MM.1S (cell line): Measurements from ENCODE around the gene SORCS2.

Experiments
- DNase-seq: peaks from one replicate; pipeline ENCODE4 v3.0.0-alpha.2; 2015
- H2AFZ ChIP-seq: fragments of 300-600 bp; sonication (generic); 2 replicates; pipeline ENCODE4 v1.6.0; 2016; ENCODE audit warnings: antibody characterized with exemption, low read length
- H3F3A ChIP-seq: fragments of 300-600 bp; sonication (generic); 2 replicates; pipeline ENCODE4 v1.6.1; 2016; ENCODE audit warnings: mild to moderate bottlenecking, antibody characterized with exemption, low read length, moderate library complexity, mixed read lengths; ENCODE audit not compliant: insufficient read depth
- H3K27ac ChIP-seq: fragments of 300-600 bp; sonication (generic); 2 replicates; pipeline ENCODE4 v1.5.1; 2016; ENCODE audit warnings: mild to moderate bottlenecking, low read length
- H3K27me3 ChIP-seq: fragments of 300-600 bp; sonication (generic); replicated peaks from 2 replicates; pipeline ENCODE4 v1.6.0; 2016; ENCODE audit warnings: low read length; ENCODE audit not compliant: insufficient read depth
- H3K36me3 ChIP-seq: fragments of 300-600 bp; sonication (generic); replicated peaks from 2 replicates; pipeline ENCODE4 v1.6.1; 2016; ENCODE audit warnings: mild to moderate bottlenecking, low read length, mixed read lengths; ENCODE audit not compliant: insufficient read depth
- H3K4me1 ChIP-seq: fragments of 300-600 bp; sonication (generic); 2 replicates; pipeline ENCODE4 v1.6.1; 2016; ENCODE audit warnings: low read length, mixed read lengths
- H3K4me2 ChIP-seq: fragments of 300-600 bp; sonication (generic); 2 replicates; pipeline ENCODE4 v1.6.0; 2016; ENCODE audit warnings: low read depth, low read length
- H3K4me3 ChIP-seq: fragments of 300-600 bp; sonication (generic); 2 replicates; pipeline ENCODE4 v1.5.1; 2016; ENCODE audit warnings: low read length, mixed read lengths
- H3K79me2 ChIP-seq: fragments of 300-600 bp; sonication (generic); 2 replicates; pipeline ENCODE4 v1.6.1; 2016; ENCODE audit warnings: mixed run types, low read length, mixed read lengths
- H3K9ac ChIP-seq: fragments of 300-600 bp; sonication (generic); 2 replicates; pipeline ENCODE4 v1.6.1; 2016; ENCODE audit warnings: low read length, mixed read lengths
- H3K9me2 ChIP-seq: fragments of 300-600 bp; sonication (generic); replicated peaks from 2 replicates; pipeline ENCODE4 v1.6.1; 2016; ENCODE audit warnings: mild to moderate bottlenecking, low read length, mixed read lengths; ENCODE audit not compliant: insufficient read depth
- H3K9me3 ChIP-seq: fragments of 300-600 bp; sonication (generic); replicated peaks from 2 replicates; pipeline ENCODE4 v1.6.1; 2016; ENCODE audit warnings: mild to moderate bottlenecking, low read length, mixed read lengths; ENCODE audit not compliant: insufficient read depth
- H4K20me1 ChIP-seq: fragments of 300-600 bp; sonication (generic); 2 replicates; pipeline ENCODE4 v1.6.1; 2016; ENCODE audit warnings: mild to moderate bottlenecking, low read length, moderate library complexity, mixed read lengths; ENCODE audit not compliant: insufficient read depth
- EZH2 ChIP-seq: fragments of 300-600 bp; sonication (generic); optimal IDR thresholded peaks from 2 replicates; pipeline ENCODE3; 2017; ENCODE audit warnings: low read depth, mild to moderate bottlenecking, antibody characterized with exemption, low read length, mixed read lengths
- EZH2phosphoT487 ChIP-seq: fragments of 300-600 bp; sonication (generic); IDR thresholded peaks from 2 replicates; pipeline ENCODE4 v1.6.1; 2018; ENCODE audit warnings: antibody characterized with exemption, low read length
- TF ChIP-seq, protein P1 (sequence below): fragments of 300-600 bp; sonication (generic); IDR thresholded peaks from 2 replicates; pipeline ENCODE4 v1.5.1; 2016; ENCODE audit warnings: antibody characterized with exemption, low read length, mixed read lengths

SORCS2 gene

DNA sequence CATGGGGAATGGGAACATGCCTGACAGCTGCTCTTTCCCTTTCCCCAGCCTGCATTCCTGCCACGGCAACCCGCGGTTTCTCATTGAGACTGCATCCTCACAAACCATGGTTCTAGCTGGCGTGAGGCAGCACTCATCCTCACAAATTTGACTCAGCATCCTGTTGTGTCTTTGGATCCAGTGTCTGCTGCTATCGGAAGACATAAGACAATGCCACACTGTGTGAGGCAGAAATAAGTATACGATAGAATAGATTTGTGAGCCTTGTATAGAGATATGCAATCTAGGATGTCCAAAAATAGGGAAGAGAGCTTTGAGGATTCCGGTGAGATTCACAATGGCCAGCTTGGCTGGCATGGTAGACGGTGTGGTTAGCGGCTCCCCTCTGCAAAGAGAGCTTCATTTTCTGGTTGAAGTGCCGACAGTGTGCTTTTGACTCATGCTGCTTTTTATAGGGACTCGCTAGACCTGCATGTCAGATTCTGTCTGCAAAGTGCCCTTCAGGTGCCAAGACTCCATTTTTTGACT, 403.7 kb downstream of the SORCS2 start:
- H3F3A ChIP-seq, result no peaks in the 10 kb centered on the region
- no peaks in the 10 kb centered on the region for H3K9me2 ChIP-seq
- H2AFZ ChIP-seq, result no peak overlapping the region
- no peak for DNase-seq
- H3K4me2 ChIP-seq, result no peak overlapping the region
- no peak overlapping the region for H3K27ac ChIP-seq
- H3K9me3 ChIP-seq, result no peaks in the 10 kb centered on the region
- H3K27me3 ChIP-seq, result peaks cover 89% of the 10 kb centered on the region
- no peaks in the 10 kb centered on the region for H4K20me1 ChIP-seq
- no peak overlapping the region for H3K9ac ChIP-seq
- H3K4me1 ChIP-seq, result no peaks in the 10 kb centered on the region
- no peak overlapping the region for H3K4me3 ChIP-seq
- no peaks in the 10 kb centered on the region for H3K36me3 ChIP-seq
- H3K79me2 ChIP-seq, result no peaks in the 10 kb centered on the region
- TF ChIP-seq EZH2 (no peak), EZH2phosphoT487 (no peak)
- TF ChIP-seq, protein P1, sequence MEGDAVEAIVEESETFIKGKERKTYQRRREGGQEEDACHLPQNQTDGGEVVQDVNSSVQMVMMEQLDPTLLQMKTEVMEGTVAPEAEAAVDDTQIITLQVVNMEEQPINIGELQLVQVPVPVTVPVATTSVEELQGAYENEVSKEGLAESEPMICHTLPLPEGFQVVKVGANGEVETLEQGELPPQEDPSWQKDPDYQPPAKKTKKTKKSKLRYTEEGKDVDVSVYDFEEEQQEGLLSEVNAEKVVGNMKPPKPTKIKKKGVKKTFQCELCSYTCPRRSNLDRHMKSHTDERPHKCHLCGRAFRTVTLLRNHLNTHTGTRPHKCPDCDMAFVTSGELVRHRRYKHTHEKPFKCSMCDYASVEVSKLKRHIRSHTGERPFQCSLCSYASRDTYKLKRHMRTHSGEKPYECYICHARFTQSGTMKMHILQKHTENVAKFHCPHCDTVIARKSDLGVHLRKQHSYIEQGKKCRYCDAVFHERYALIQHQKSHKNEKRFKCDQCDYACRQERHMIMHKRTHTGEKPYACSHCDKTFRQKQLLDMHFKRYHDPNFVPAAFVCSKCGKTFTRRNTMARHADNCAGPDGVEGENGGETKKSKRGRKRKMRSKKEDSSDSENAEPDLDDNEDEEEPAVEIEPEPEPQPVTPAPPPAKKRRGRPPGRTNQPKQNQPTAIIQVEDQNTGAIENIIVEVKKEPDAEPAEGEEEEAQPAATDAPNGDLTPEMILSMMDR, result no peak

DNA sequence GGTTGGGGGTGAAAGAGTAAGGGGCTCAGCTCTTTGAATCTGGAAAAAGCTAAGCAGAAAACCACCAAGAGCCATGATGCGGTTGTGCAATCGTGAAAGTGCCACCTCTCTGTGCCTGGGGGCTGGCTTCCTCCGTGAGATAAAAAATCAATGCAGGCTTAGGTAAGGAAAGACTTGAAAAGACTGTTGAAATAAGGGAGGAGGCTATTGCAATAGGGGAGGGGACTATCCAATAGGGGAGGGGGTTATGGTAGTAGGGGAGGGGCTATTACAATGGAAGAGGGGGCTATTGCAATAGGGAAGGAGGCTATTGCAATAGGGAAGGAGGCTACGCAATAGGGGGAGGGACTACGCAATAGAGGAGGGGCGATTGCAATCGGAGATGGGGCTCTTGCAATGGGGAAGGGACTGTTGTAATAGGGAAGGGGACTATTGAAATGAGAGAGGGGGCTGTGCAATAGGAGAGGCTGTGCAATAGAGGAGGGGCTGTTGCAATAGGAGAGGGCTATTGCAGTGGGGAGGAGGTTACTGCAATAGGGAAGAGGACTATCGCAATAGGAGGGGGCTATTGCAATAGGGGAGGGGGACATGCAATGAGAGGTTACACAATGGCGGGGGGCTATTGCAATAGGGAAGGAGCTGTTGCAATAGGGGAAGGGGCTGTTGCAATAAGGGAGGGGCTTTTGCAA, 404.7 kb downstream of the SORCS2 start:
- H3K79me2 ChIP-seq, result no peaks in the 10 kb centered on the region
- no peak overlapping the region for H3K4me2 ChIP-seq
- H2AFZ ChIP-seq, result no peak overlapping the region
- H3F3A ChIP-seq, result no peaks in the 10 kb centered on the region
- no peaks in the 10 kb centered on the region for H3K4me1 ChIP-seq
- no peaks in the 10 kb centered on the region for H3K9me2 ChIP-seq
- no peak for DNase-seq
- TF ChIP-seq EZH2phosphoT487, result no peak
- TF ChIP-seq, protein P1, result no peak
- no peak for TF ChIP-seq EZH2
- H3K9me3 ChIP-seq, result no peaks in the 10 kb centered on the region
- no peaks in the 10 kb centered on the region for H3K36me3 ChIP-seq
- H3K27ac ChIP-seq, result no peak overlapping the region
- no peak overlapping the region for H3K9ac ChIP-seq
- H3K27me3 ChIP-seq, result peaks cover 85% of the 10 kb centered on the region
- H3K4me3 ChIP-seq, result no peak overlapping the region
- H4K20me1 ChIP-seq, result no peaks in the 10 kb centered on the region

DNA sequence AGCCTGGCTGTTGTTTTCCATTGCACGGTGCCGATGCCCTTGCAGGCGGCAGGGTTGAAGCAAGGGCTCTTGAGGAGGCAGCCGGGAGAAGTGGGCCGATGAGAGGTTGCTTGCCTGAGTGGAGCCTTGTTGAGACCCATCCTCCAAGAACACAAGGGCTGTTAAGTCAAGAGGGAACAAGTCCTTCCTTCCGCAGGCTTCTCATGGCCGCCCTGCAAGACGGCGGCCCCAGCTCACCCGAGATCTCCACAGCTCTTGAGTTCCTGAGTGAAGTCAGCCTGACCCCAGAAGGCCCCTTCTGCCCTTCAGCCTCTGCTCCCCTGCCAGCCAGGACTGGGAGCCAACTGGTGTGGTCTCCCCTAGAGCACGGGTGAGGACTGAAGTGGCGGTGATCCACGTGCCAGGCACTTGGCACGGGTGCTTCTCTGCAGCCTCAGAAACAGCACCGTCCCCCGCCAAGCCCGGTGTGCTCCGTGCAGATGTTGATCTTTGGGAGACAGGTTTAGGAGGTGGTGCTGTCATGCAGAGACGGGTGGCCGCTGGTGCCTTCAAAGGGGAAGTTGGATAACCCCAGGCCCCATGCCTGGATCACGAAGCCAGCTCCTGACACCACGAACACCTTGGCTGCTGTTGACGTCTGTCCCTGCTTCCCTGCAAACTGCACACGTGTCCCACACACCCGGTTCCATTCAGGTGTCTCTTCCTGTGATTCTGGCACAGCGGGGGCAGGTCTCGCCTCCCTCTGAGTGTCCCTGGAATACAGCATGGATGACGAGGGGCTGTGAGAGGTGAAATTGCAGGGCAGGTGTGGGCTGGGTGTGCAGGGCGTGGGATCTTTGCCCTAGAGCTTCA, 406.8 kb downstream of the SORCS2 start:
- Histone ChIP-seq H3K36me3 (no peaks in the 10 kb centered on the region), H3K79me2 (no peaks in the 10 kb centered on the region), H4K20me1 (no peaks in the 10 kb centered on the region), H3F3A (no peaks in the 10 kb centered on the region), H3K27me3 (peaks cover 76% of the 10 kb centered on the region), H3K4me2 (no peak overlapping the region), H3K9me3 (no peaks in the 10 kb centered on the region), H3K9me2 (no peaks in the 10 kb centered on the region), H3K27ac (no peak overlapping the region), H3K4me3 (no peak overlapping the region), H2AFZ (no peak overlapping the region), H3K9ac (no peak overlapping the region), H3K4me1 (no peaks in the 10 kb centered on the region)
- no peak for DNase-seq
- TF ChIP-seq, protein P1, result no peak
- TF ChIP-seq EZH2 (no peak), EZH2phosphoT487 (no peak)
